Uterus (tissue), 4 donors: ENCODE results near the gene NDUFS6. TPM values are rescaled to one million over a fixed set of nuclear protein-coding genes. Genes with fewer than 3 reads are reported as not detected.

Experiments used
- DNase-seq, 2 donors: peaks; one replicate each; pipeline ENCODE4 v3.0.0-alpha.2; 2019 to 2020
- H3K27ac ChIP-seq, 2 donors: fragments of 200-600 bp; sonication (generic); 1 replicate in 1 of 2; 2 replicates in 1 of 2; pipeline ENCODE4 v1.5.1; 2016 to 2018
- H3K27me3 ChIP-seq, 2 donors: fragments of 200-600 bp; sonication (generic); one replicate each; pipeline ENCODE4 v1.5.1; 2018 to 2019; ENCODE audit warnings: control low read depth in 1 of 2
- H3K36me3 ChIP-seq, 2 donors: fragments of 200-600 bp; sonication (generic); one replicate each; pipeline ENCODE4 v1.5.1; 2019; ENCODE audit warnings: control low read depth in 1 of 2
- H3K4me1 ChIP-seq, 2 donors: fragments of 200-600 bp; sonication (generic); one replicate each; pipeline ENCODE4 v1.5.1; 2018 to 2019; ENCODE audit warnings: control low read depth in 1 of 2
- H3K4me3 ChIP-seq, 2 donors: fragments of 200-600 bp; sonication (generic); 1 replicate in 1 of 2; 2 replicates in 1 of 2; pipeline ENCODE4 v1.5.1; 2018 to 2019; ENCODE audit warnings: mild to moderate bottlenecking in 1 of 2
- H3K9me3 ChIP-seq, 2 donors: fragments of 200-600 bp; sonication (generic); one replicate each; pipeline ENCODE4 v1.5.1; 2019; ENCODE audit warnings: control low read depth in 1 of 2
- POLR2A ChIP-seq, 2 donors: fragments of 450-650 bp; IDR thresholded peaks; one replicate each; pipeline ENCODE4 v1.6.1; 2016; ENCODE audit warnings: antibody characterized with exemption in 2 of 2, mild to moderate bottlenecking in 1 of 2, moderate library complexity in 1 of 2
- intact Hi-C: fragments of 100-400 bp; cut with DNase I; formaldehyde crosslinking; loops from one replicate; pipeline ENCODE4 v1.15.1; 2023; ENCODE audit warnings: low total_unique reads
- total RNA-seq, 4 donors: library from RNA; depleted of rRNA in 3 of 4; stranded (reverse); fragments of >200 nt in 3 of 4; gene quantifications; one replicate each; pipeline versions ENCODE4 v1.1.0 to v1.2.4, GENCODE V29; 2014 to 2023
- TF ChIP-seq, protein P1 (sequence below), 4 experiments: fragments of 200-600 bp in 2 of 4; fragments of 450-650 bp in 2 of 4; sonication (generic) in 2 of 4; IDR thresholded peaks; one replicate each; pipeline ENCODE4 v1.5.1; 2016 to 2019; ENCODE audit warnings: antibody characterized with exemption in 4 of 4, mild to moderate bottlenecking in 2 of 4, moderate library complexity in 1 of 4
- donor health status: DM: yes; HTN: yes; CAD: no.

The NDUFS6 gene
- total RNA-seq, 4 donors from 2014 or later: 8.5 to 17.9 (median 14.6) TPM

DNA sequence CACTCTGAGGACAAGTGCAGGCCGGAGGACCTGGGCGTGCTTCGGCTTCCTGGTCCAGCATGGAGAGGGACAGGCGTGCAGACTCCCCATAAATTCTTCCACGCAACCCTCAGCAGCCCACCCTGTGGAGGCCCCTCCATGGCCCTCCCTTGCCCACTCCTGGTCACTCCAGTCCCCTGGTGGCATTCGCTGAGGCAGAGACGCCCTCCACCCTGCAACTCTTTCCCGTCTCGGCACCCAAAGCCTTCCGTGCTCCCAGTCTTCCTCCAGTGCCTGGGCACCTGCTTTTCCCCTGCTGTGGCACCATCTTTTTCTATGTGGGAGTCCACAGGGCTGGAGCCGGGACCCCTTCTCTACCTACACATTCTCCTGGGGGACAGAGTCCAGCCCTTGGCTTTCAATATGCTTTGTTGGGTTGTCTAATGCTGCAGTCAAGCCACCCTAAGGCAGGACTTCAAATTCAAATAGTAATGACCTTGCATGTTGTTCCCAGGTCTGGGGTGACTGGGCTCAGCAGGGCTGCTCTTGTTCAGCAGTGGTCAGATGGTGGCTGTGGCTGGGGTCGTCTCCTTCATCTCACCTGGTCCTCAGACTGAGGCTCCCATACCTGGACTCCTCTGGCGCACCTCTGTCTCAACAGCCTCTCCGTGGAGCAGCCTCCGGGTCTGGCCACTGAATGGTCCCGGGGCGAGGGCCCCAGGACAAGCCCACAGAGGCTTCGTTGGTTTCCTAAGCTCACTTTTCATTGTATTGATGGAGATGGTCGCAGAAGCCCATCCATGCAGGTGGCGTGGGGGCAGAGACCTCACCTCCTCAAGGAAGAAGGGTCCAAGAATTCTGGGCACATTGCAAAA is 16.8 kb upstream of the NDUFS6 start:
- no peak overlapping the region for H3K4me3 ChIP-seq
- no peaks in the 10 kb centered on the region for H3K4me1 ChIP-seq
- no peaks in the 10 kb centered on the region for H3K27me3 ChIP-seq
- no peak for DNase-seq
- no peaks in the 10 kb centered on the region for H3K36me3 ChIP-seq
- H3K9me3 ChIP-seq: no peaks in the 10 kb centered on the region
- intact Hi-C loops: no loop called here
- H3K27ac ChIP-seq: no peak overlapping the region
- no peak for TF ChIP-seq POLR2A (IDR thresholded peaks at IDR 0.05)
- TF ChIP-seq, protein P1, sequence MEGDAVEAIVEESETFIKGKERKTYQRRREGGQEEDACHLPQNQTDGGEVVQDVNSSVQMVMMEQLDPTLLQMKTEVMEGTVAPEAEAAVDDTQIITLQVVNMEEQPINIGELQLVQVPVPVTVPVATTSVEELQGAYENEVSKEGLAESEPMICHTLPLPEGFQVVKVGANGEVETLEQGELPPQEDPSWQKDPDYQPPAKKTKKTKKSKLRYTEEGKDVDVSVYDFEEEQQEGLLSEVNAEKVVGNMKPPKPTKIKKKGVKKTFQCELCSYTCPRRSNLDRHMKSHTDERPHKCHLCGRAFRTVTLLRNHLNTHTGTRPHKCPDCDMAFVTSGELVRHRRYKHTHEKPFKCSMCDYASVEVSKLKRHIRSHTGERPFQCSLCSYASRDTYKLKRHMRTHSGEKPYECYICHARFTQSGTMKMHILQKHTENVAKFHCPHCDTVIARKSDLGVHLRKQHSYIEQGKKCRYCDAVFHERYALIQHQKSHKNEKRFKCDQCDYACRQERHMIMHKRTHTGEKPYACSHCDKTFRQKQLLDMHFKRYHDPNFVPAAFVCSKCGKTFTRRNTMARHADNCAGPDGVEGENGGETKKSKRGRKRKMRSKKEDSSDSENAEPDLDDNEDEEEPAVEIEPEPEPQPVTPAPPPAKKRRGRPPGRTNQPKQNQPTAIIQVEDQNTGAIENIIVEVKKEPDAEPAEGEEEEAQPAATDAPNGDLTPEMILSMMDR (IDR thresholded peaks at IDR 0.05): no peak

DNA sequence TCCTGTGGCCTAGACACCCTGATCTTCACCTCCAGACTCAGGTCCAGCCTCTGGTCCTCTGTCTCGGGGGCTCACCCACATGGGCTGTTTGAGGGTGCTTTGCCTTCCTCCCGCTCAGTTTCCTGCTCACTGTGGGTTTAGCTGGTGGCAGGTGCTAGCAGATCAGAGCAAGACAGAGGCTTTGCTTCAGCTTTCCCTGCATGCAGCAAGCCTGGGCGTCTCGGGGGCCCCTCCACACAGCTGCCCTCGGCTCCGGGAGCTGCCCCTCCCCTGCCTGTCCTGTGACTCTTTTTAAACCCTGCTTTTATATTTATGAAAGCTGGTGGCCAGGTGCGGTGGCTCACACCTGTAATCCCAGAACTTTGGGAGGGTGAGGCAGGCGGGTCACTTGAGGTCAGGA is 16.1 kb upstream of the NDUFS6 start:
- no peak overlapping the region for H3K4me3 ChIP-seq
- no peak overlapping the region for H3K27ac ChIP-seq
- no peak for DNase-seq
- H3K9me3 ChIP-seq: no peaks in the 10 kb centered on the region
- intact Hi-C loops: no loop called here
- no peaks in the 10 kb centered on the region for H3K4me1 ChIP-seq
- no peaks in the 10 kb centered on the region for H3K27me3 ChIP-seq
- H3K36me3 ChIP-seq: no peaks in the 10 kb centered on the region
- TF ChIP-seq POLR2A (IDR thresholded peaks at IDR 0.05): no peak
- TF ChIP-seq, protein P1 (IDR thresholded peaks at IDR 0.05): no peak

DNA sequence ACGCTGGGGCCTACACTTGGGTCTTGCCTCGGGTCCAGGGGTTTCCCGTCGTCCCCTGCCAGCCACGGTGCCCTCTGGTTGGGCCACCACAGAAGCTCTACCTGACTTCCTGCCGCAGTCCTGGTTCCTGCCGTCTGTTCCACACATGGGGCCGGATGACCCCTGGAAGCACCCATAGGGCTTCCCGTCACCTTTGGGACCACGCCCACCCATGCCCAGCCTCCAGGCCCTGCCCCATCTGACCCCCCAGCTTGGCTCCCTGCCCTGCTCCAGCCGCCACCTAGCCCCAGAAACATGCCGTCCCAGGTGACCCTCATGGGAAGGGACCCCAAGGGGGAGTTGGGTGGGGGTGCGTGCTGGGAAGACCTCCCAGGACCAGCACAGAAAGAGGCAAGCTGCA is 15.2 kb upstream of the NDUFS6 start:
- no peak for DNase-seq
- H3K9me3 ChIP-seq: no peaks in the 10 kb centered on the region
- no peaks in the 10 kb centered on the region for H3K4me1 ChIP-seq
- no peak overlapping the region for H3K4me3 ChIP-seq
- no peak overlapping the region for H3K27ac ChIP-seq
- no peaks in the 10 kb centered on the region for H3K36me3 ChIP-seq
- no peak for TF ChIP-seq POLR2A (IDR thresholded peaks at IDR 0.05)
- TF ChIP-seq, protein P1 (IDR thresholded peaks at IDR 0.05): no peak
- intact Hi-C loops: no loop called here
- no peaks in the 10 kb centered on the region for H3K27me3 ChIP-seq

DNA sequence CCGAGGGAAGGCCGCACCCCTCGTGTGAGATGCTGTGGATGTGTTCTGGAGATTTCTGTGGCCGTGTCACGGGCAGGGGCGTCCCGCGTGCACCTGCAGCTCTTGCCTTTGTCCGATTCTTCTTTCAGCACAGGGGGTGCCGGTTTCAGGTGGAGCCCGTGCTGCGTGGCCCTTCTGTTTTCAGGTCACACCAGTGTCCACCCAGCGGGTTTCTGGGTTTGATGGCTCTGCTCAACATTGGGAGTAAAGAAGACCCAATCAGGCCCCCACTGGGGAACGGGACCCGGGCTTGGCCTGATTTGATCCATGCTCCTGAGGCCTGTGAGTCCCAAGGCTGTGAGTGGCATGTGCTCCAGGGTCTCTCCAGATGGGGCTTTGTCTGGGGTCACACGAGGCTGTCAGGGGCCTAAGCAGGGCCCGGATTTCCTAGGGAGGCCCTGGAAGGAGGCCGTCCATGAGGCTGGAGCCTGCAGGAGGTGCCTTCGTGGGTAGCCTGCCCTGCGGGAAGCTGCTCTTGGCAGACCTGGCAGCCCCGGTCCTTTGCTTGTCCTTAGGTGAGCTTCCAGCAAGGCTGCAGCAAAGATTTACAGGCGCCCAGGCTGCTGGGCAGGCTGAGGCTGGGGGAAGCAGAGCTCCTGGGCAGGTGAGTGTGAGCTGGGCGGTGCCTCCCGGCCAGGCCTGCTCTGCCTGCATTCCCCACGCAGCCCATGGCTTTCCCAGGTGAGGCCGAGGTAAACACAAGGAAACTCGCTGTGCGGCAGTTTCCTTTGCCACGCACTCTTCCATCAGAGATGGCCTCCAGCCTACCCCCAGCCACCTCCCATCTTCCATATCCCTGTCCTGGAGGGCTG is 14.4 kb upstream of the NDUFS6 start:
- DNase-seq: no peak
- no peak for TF ChIP-seq POLR2A (IDR thresholded peaks at IDR 0.05)
- TF ChIP-seq, protein P1 (IDR thresholded peaks at IDR 0.05): no peak
- intact Hi-C loops: no loop called here
- Histone ChIP-seq H3K9me3 (no peaks in the 10 kb centered on the region), H3K4me1 (no peaks in the 10 kb centered on the region), H3K27me3 (no peaks in the 10 kb centered on the region), H3K36me3 (no peaks in the 10 kb centered on the region), H3K4me3 (no peak overlapping the region), H3K27ac (no peak overlapping the region)
